Upper lobe of left lung (tissue), 6 donors: ENCODE results near the gene PALLD. TPM values are rescaled to one million over a fixed set of nuclear protein-coding genes. Genes with fewer than 3 reads are reported as not detected.
"Not testable (repeated sequence)": the region's sequence is repeated elsewhere in the genome, so short reads cannot be mapped to it uniquely, and the experiment has no call there.

ENCODE experiments used
- ATAC-seq, 2 donors: fragments of 200-7000 bp; cut with Tn5 transposase; one replicate each; pipeline ENCODE4 v1.9.1; 2022; ENCODE audit warnings: mild to moderate bottlenecking in 2 of 2, moderate library complexity in 2 of 2; ENCODE audit not compliant: low FRiP score in 2 of 2
- DNase-seq, 2 donors: peaks; one replicate each; pipeline ENCODE4 v3.0.0-alpha.2; 2019 to 2020
- H3K27ac ChIP-seq, 4 donors: fragments of 200-600 bp; sonication (generic); one replicate each; pipeline ENCODE4 v1.5.1; 2016 to 2019
- H3K27me3 ChIP-seq, 4 donors: fragments of 200-600 bp; sonication (generic); one replicate each; pipeline ENCODE4 v1.5.1; 2017 to 2019
- H3K36me3 ChIP-seq, 4 donors: fragments of 200-600 bp; sonication (generic); one replicate each; pipeline ENCODE4 v1.5.1; 2016 to 2019
- H3K4me1 ChIP-seq, 4 donors: fragments of 200-600 bp; sonication (generic); one replicate each; pipeline ENCODE4 v1.5.1; 2018 to 2019
- H3K4me3 ChIP-seq, 4 donors: fragments of 200-600 bp; sonication (generic); one replicate each; pipeline ENCODE4 v1.5.1; 2017 to 2019; ENCODE audit warnings: mild to moderate bottlenecking in 2 of 4, moderate library complexity in 1 of 4
- H3K9me3 ChIP-seq, 4 donors: fragments of 200-600 bp; sonication (generic); one replicate each; pipeline ENCODE4 v1.5.1; 2018 to 2019
- EP300 ChIP-seq, 4 donors: sonication (generic); formaldehyde crosslinking; IDR thresholded peaks; one replicate each; pipeline ENCODE4 v1.5.1; 2017; ENCODE audit warnings: antibody characterized with exemption in 4 of 4, control low read depth in 2 of 4
- POLR2A ChIP-seq, 4 donors: fragments of 450-650 bp; IDR thresholded peaks; one replicate each; pipeline ENCODE4 v1.5.1; 2016 to 2017; ENCODE audit warnings: antibody characterized with exemption in 4 of 4, mild to moderate bottlenecking in 2 of 4
- POLR2AphosphoS5 ChIP-seq, 2 donors: sonication (generic); formaldehyde crosslinking; IDR thresholded peaks; one replicate each; pipeline ENCODE4 v1.5.1; 2017; ENCODE audit warnings: antibody characterized with exemption in 2 of 2
- WGBS, 2 donors: methylation state at CpG; one replicate each; pipeline ENCODE4 v1.1.5; 2017 to 2018; 5-methylcytosine and 5-hydroxymethylcytosine counted together
- total RNA-seq, 6 donors: library from RNA; depleted of rRNA in 4 of 6; stranded (reverse); fragments of >200 nt in 4 of 6; gene quantifications; one replicate each; pipeline versions ENCODE4 v1.1.0 to v1.2.1, GENCODE V29; 2016 to 2021
- TF ChIP-seq, protein P1 (sequence below), 6 experiments: fragments of 450-650 bp in 4 of 6; fragments of 200-600 bp in 2 of 6; sonication (generic) in 2 of 6; IDR thresholded peaks; one replicate each; pipeline ENCODE4 v1.5.1; 2016 to 2019; ENCODE audit warnings: antibody characterized with exemption in 6 of 6
- donor health status: DM: no; HTN: no; CAD: no; lungs with moderate emphysema.
- donor health status: DM: no; HTN: yes; CAD: no; lungs with severe emphysema.

The PALLD gene
- total RNA-seq, 6 donors from 2014 or later = 63.9 to 175 (median 134) TPM

GRCh38 chr4:168453146-168453545 is 43.7 kb upstream of the PALLD start:
- WGBS, 2 donors = 92 to 93% methylated on average over 5 of the region's 5 CpGs

GRCh38 chr4:168458256-168458655 is 38.6 kb upstream of the PALLD start:
- not testable (repeated sequence) for H3K9me3 ChIP-seq, H3K4me3 ChIP-seq, H3K27ac ChIP-seq, H3K27me3 ChIP-seq, DNase-seq, ATAC-seq, H3K4me1 ChIP-seq
- peaks cover 0 to 30% (median 7%) of the 10 kb centered on the region in 4 donors for H3K36me3 ChIP-seq
- 94 to 96% methylated on average over 2 of the region's 2 CpGs for WGBS, 2 donors

More at GRCh38 chr4:168453146-168453545, 43.7 kb upstream of the PALLD start:
- no peak for ATAC-seq
- Histone ChIP-seq H3K4me1 (peaks cover 0 to 3% (median 0%) of the 10 kb centered on the region in 4 donors), H3K27me3 (no peaks in the 10 kb centered on the region), H3K9me3 (no peaks in the 10 kb centered on the region), H3K36me3 (peaks cover 0 to 30% (median 5%) of the 10 kb centered on the region in 4 donors), H3K4me3 (no peak overlapping the region), H3K27ac (no peak overlapping the region)
- TF ChIP-seq POLR2A (IDR thresholded peaks at IDR 0.05) = no peak
- no peak for DNase-seq

DNA sequence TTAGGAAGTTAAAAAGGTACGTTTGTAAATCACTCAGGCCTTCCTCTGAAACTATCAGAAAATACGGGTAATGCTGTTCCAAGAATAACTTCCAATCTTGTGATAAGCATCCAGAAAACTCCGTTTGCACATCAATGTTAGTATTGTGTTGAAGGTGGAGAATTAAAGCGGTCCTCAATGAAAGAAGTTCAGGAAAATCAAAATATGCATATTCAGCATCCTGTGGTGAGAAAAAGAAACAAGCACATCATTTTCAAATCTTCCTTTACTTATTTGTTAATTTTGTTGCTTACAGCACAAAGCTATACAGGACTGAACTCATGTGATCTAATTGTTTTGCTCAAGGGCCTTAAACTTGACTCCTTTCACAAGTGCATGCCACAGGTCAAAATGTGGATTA is 35.0 kb upstream of the PALLD start:
- Histone ChIP-seq H3K9me3 (no peaks in the 10 kb centered on the region), H3K27ac (no peak overlapping the region), H3K4me1 (no peaks in the 10 kb centered on the region), H3K27me3 (no peaks in the 10 kb centered on the region), H3K36me3 (peaks cover 0 to 15% (median 2%) of the 10 kb centered on the region in 4 donors), H3K4me3 (no peak overlapping the region)
- TF ChIP-seq EP300 (IDR thresholded peaks at IDR 0.05) (no peak), POLR2AphosphoS5 (IDR thresholded peaks at IDR 0.05) (no peak), POLR2A (IDR thresholded peaks at IDR 0.05) (no peak)
- TF ChIP-seq, protein P1, sequence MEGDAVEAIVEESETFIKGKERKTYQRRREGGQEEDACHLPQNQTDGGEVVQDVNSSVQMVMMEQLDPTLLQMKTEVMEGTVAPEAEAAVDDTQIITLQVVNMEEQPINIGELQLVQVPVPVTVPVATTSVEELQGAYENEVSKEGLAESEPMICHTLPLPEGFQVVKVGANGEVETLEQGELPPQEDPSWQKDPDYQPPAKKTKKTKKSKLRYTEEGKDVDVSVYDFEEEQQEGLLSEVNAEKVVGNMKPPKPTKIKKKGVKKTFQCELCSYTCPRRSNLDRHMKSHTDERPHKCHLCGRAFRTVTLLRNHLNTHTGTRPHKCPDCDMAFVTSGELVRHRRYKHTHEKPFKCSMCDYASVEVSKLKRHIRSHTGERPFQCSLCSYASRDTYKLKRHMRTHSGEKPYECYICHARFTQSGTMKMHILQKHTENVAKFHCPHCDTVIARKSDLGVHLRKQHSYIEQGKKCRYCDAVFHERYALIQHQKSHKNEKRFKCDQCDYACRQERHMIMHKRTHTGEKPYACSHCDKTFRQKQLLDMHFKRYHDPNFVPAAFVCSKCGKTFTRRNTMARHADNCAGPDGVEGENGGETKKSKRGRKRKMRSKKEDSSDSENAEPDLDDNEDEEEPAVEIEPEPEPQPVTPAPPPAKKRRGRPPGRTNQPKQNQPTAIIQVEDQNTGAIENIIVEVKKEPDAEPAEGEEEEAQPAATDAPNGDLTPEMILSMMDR (IDR thresholded peaks at IDR 0.05) = no peak
- WGBS, 2 donors = 81 to 89% methylated on average over 4 of the region's 4 CpGs
- ATAC-seq (no peak), DNase-seq (no peak)

GRCh38 chr4:168472920-168473319 is 23.9 kb upstream of the PALLD start:
- Histone ChIP-seq H3K9me3 (no peaks in the 10 kb centered on the region), H3K4me3 (no peak overlapping the region), H3K4me1 (peaks cover 0 to 5% (median 0%) of the 10 kb centered on the region in 4 donors), H3K36me3 (peaks cover 0 to 36% (median 4%) of the 10 kb centered on the region in 4 donors), H3K27me3 (no peaks in the 10 kb centered on the region), H3K27ac (no peak overlapping the region)
- TF ChIP-seq POLR2AphosphoS5 (IDR thresholded peaks at IDR 0.05) = no peak
- TF ChIP-seq, protein P1 (IDR thresholded peaks at IDR 0.05) = no peak
- no peak for TF ChIP-seq EP300 (IDR thresholded peaks at IDR 0.05)
- TF ChIP-seq POLR2A (IDR thresholded peaks at IDR 0.05) = no peak
- WGBS, 2 donors = 97 to 98% methylated on average over 2 of the region's 2 CpGs
- DNase-seq = no peak
- ATAC-seq = no peak

DNA sequence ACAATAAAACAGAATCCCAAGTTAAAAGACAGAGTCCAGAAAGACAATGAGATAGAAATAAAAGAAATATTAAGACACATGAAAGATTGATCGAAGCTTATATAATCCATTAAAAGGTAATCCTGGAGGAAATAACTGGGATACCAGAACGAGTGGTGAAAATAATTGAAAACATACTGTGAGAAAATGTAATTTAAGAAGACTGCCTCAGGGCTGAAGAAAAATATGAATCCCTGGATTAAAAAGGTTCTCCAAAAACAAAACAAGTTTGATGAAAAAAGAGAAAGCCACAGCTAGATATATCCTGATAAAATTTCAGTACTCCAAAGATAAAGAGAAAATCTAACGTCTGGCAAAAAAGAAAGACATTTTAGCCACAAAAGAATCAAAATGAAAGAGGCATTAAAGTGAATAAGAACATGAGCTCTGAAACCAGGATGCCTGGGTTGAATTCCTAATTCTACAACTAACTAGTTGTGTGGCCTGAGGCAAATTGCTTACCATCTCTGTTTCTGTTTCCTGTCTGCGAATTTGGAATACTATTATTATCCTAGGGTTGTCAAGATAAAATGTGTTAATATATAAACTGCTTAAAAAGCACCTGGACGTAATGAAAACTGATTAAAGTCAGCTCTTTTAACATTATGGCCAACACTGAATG is 22.1 kb upstream of the PALLD start:
- ATAC-seq (no peak), DNase-seq (no peak)
- Histone ChIP-seq H3K36me3 (peaks cover 0 to 25% (median 4%) of the 10 kb centered on the region in 4 donors), H3K27ac (no peak overlapping the region), H3K9me3 (no peaks in the 10 kb centered on the region), H3K4me1 (peaks cover 0 to 5% (median 1%) of the 10 kb centered on the region in 4 donors), H3K4me3 (no peak overlapping the region), H3K27me3 (no peaks in the 10 kb centered on the region)
- whole genome bisulfite sequencing, 2 donors = 68 to 70% methylated on average over 5 of the region's 5 CpGs
- TF ChIP-seq POLR2A (IDR thresholded peaks at IDR 0.05) = no peak
- TF ChIP-seq EP300 (IDR thresholded peaks at IDR 0.05) = no peak
- TF ChIP-seq POLR2AphosphoS5 (IDR thresholded peaks at IDR 0.05) = no peak
- TF ChIP-seq, protein P1 (IDR thresholded peaks at IDR 0.05) = no peak

DNA sequence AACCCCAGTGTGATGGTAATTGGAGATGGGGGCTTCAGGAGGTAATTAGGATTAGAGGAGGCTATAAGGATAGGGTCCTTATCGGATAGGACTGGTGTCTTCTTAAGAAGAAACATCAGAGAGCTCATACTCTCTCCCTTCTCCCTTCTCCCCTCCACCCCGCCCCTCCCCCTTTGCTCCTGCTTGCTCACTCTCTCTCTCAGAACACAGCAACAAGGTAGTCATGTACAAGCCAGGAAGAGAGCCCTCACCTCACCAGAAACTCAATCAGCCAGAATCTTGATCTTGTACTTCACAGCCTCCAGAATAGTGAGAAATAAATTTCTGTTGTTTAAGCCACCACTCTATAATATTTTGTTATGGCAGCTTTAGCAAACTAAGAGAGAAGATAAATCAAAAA is 21.1 kb upstream of the PALLD start:
- whole genome bisulfite sequencing, 2 donors = 88 to 95% methylated on average over 2 of the region's 2 CpGs
- H3K4me3 ChIP-seq = no peak overlapping the region
- no peak overlapping the region for H3K27ac ChIP-seq
- peaks cover 0 to 15% (median 4%) of the 10 kb centered on the region in 4 donors for H3K36me3 ChIP-seq
- TF ChIP-seq, protein P1 (IDR thresholded peaks at IDR 0.05) = no peak
- no peak for TF ChIP-seq POLR2A (IDR thresholded peaks at IDR 0.05)
- TF ChIP-seq POLR2AphosphoS5 (IDR thresholded peaks at IDR 0.05) = no peak
- no peak for TF ChIP-seq EP300 (IDR thresholded peaks at IDR 0.05)
- H3K27me3 ChIP-seq = no peaks in the 10 kb centered on the region
- H3K4me1 ChIP-seq = peaks cover 0 to 5% (median 1%) of the 10 kb centered on the region in 4 donors
- ATAC-seq (no peak), DNase-seq (no peak)
- H3K9me3 ChIP-seq = no peaks in the 10 kb centered on the region
